Measurements from ENCODE around the gene CALHM6. TPM values are rescaled to one million over a fixed set of nuclear protein-coding genes. Genes with fewer than 3 reads are reported as not detected.

The CALHM6 gene
- polyA plus RNA-seq, 1 experiment = 0.81 TPM

GRCh38 chr6:116439522-116440051, 21.6 kb upstream of the CALHM6 start:
- TF ChIP-seq CTCF (IDR thresholded peaks at IDR 0.05; ENCODE audit: low read depth, low read length) = no peak
- CTCF ChIA-PET = interaction anchor here (1.0 to 2.9 kb wide), 9 partner anchors 12 to 223 kb away, joined by 3 to 20 read pairs (median 4); partner anchors contain the start of gene CALHM5
- no peak for DNase-seq (ENCODE audit: low read depth, low spot score)
- H3K27me3 ChIP-seq (ENCODE audit: control insufficient read depth, insufficient read depth, low read length) = no peaks in the 10 kb centered on the region
- H3K9me3 ChIP-seq (ENCODE audit: control insufficient read depth, insufficient read depth, low read length) = no peaks in the 10 kb centered on the region
- no peak overlapping the region for H3K27ac ChIP-seq (ENCODE audit: low read depth, low read length)
- H3K4me3 ChIP-seq (ENCODE audit: low read depth, low read length) = no peak overlapping the region
- POLR2A ChIA-PET = no interaction called here

- Histone ChIP-seq H3K4me3 (ENCODE audit: low read depth, low read length) (no peak overlapping the region), H3K27ac (ENCODE audit: low read depth, low read length) (no peak overlapping the region), H3K9me3 (ENCODE audit: control insufficient read depth, insufficient read depth, low read length) (no peaks in the 10 kb centered on the region), H3K27me3 (ENCODE audit: control insufficient read depth, insufficient read depth, low read length) (no peaks in the 10 kb centered on the region)
- CTCF ChIA-PET = interaction anchor here (0.6 to 1.6 kb wide), 4 partner anchors 70 to 192 kb away, joined by 3 to 4 read pairs (median 3); no protein-coding TSS in a partner anchor
- DNase-seq (ENCODE audit: low read depth, low spot score) = no peak
- POLR2A ChIA-PET = interaction anchor here (0.6 kb wide), 1 partner anchor 70 kb away, joined by 5 read pairs; no protein-coding TSS in a partner anchor
- TF ChIP-seq CTCF (IDR thresholded peaks at IDR 0.05; ENCODE audit: low read depth, low read length) = no peak
These were observed 18.1 kb upstream of the CALHM6 start for GRCh38 chr6:116443105-116443504.

- DNase-seq (ENCODE audit: low read depth, low spot score) = no peak
- TF ChIP-seq CTCF (IDR thresholded peaks at IDR 0.05; ENCODE audit: low read depth, low read length) = peak; percentile 57
- POLR2A ChIA-PET = no interaction called here
These were observed 17.1 kb upstream of the CALHM6 start for GRCh38 chr6:116444092-116444491.

GRCh38 chr6:116444575-116444974, 16.6 kb upstream of the CALHM6 start:
- Histone ChIP-seq H3K9me3 (ENCODE audit: control insufficient read depth, insufficient read depth, low read length) (no peaks in the 10 kb centered on the region), H3K27ac (ENCODE audit: low read depth, low read length) (no peak overlapping the region), H3K27me3 (ENCODE audit: control insufficient read depth, insufficient read depth, low read length) (no peaks in the 10 kb centered on the region), H3K4me3 (ENCODE audit: low read depth, low read length) (no peak overlapping the region)
- CTCF ChIA-PET = interaction anchor here (0.7 to 3.5 kb wide), 22 partner anchors 11 to 164 kb away, joined by 3 to 25 read pairs (median 4); partner anchors contain the start of genes CALHM5, DSE and TSPYL1
- no peak for TF ChIP-seq CTCF (IDR thresholded peaks at IDR 0.05; ENCODE audit: low read depth, low read length)
- DNase-seq (ENCODE audit: low read depth, low spot score) = no peak
- POLR2A ChIA-PET = no interaction called here

More at GRCh38 chr6:116444092-116444491, 17.1 kb upstream of the CALHM6 start:
- Histone ChIP-seq H3K9me3 (ENCODE audit: control insufficient read depth, insufficient read depth, low read length) (no peaks in the 10 kb centered on the region), H3K4me3 (ENCODE audit: low read depth, low read length) (no peak overlapping the region), H3K27me3 (ENCODE audit: control insufficient read depth, insufficient read depth, low read length) (no peaks in the 10 kb centered on the region), H3K27ac (ENCODE audit: low read depth, low read length) (no peak overlapping the region)
- CTCF ChIA-PET = interaction anchor here (0.7 to 3.5 kb wide), 15 partner anchors 10 to 164 kb away, joined by 3 to 25 read pairs (median 4); partner anchors contain the start of genes CALHM5 and TSPYL1

- Histone ChIP-seq H3K27ac (ENCODE audit: low read depth, low read length) (no peak overlapping the region), H3K4me3 (ENCODE audit: low read depth, low read length) (no peak overlapping the region), H3K9me3 (ENCODE audit: control insufficient read depth, insufficient read depth, low read length) (no peaks in the 10 kb centered on the region), H3K27me3 (ENCODE audit: control insufficient read depth, insufficient read depth, low read length) (no peaks in the 10 kb centered on the region)
- DNase-seq (ENCODE audit: low read depth, low spot score) = no peak
- CTCF ChIA-PET = interaction anchor here (0.7 to 3.5 kb wide), 21 partner anchors 11 to 176 kb away, joined by 3 to 25 read pairs (median 3); partner anchors contain the start of genes CALHM5, DSE and TSPYL1
- POLR2A ChIA-PET = no interaction called here
- no peak for TF ChIP-seq CTCF (IDR thresholded peaks at IDR 0.05; ENCODE audit: low read depth, low read length)
These were observed 16.1 kb upstream of the CALHM6 start for GRCh38 chr6:116445102-116445501.

All from AG04450 (cell line).